Erythroblast (primary cell): ENCODE measurements around the gene GPR151.

Experiments used
- DNase-seq, 2 experiments: peaks; one replicate each; lab custom pipeline; 2025; lab: John Stamatoyannopoulos, UW
- GATA1 ChIP-seq: IDR thresholded peaks from 2 replicates; pipeline ENCODE4 v1.6.1; 2011; ENCODE audit warnings: low read depth, mild to moderate bottlenecking, control low read depth, low read length, moderate library complexity
- POLR2A ChIP-seq: IDR thresholded peaks from 2 replicates; pipeline ENCODE4 v1.6.1; 2011; ENCODE audit warnings: mild to moderate bottlenecking, low read length

The GPR151 gene

GRCh38 chr5:146538432-146538831 is 22.4 kb upstream of the GPR151 start:
- TF ChIP-seq GATA1 (no peak), POLR2A (no peak)
- DNase-seq = no peak

GRCh38 chr5:146533882-146534281 is 17.9 kb upstream of the GPR151 start:
- no peak for DNase-seq
- TF ChIP-seq POLR2A (no peak), GATA1 (no peak)

- TF ChIP-seq POLR2A = no peak
- no peak for TF ChIP-seq GATA1
Observed at GRCh38 chr5:146533260-146533857, 17.4 kb upstream of the GPR151 start.

GRCh38 chr5:146529984-146530383 is 14.0 kb upstream of the GPR151 start:
- TF ChIP-seq GATA1 (no peak), POLR2A (no peak)
- DNase-seq = no peak

More at GRCh38 chr5:146533260-146533857, 17.4 kb upstream of the GPR151 start:
- peak; percentile 57 to 77 for DNase-seq

GRCh38 chr5:146528236-146528635 is 12.2 kb upstream of the GPR151 start:
- TF ChIP-seq GATA1 = no peak
- TF ChIP-seq POLR2A = no peak
- DNase-seq = peak in 1 of 2 experiments; percentile 5

GRCh38 chr5:146527785-146528184 is 11.8 kb upstream of the GPR151 start:
- DNase-seq = no peak

GRCh38 chr5:146523698-146524097 is 7.7 kb upstream of the GPR151 start:
- DNase-seq = no peak
- no peak for TF ChIP-seq POLR2A

More at GRCh38 chr5:146527785-146528184, 11.8 kb upstream of the GPR151 start:
- TF ChIP-seq GATA1 = no peak
- TF ChIP-seq POLR2A = no peak

GRCh38 chr5:146521403-146522106 is 5.6 kb upstream of the GPR151 start:
- DNase-seq = peak; percentile 6 to 41

GRCh38 chr5:146520731-146521130 is 4.7 kb upstream of the GPR151 start:
- peak in 1 of 2 experiments; percentile 12 for DNase-seq
- no peak for TF ChIP-seq GATA1

More at GRCh38 chr5:146521403-146522106, 5.6 kb upstream of the GPR151 start:
- no peak for TF ChIP-seq POLR2A
- no peak for TF ChIP-seq GATA1

GRCh38 chr5:146519554-146519953 is 3.6 kb upstream of the GPR151 start:
- TF ChIP-seq GATA1 = no peak
- TF ChIP-seq POLR2A = no peak
- DNase-seq = no peak

- no peak for TF ChIP-seq GATA1
- TF ChIP-seq POLR2A = no peak
- DNase-seq = no peak
Observed at GRCh38 chr5:146515473-146516150, 378 bp downstream of the GPR151 start.

GRCh38 chr5:146514575-146514974 is 1.4 kb downstream of the GPR151 start:
- TF ChIP-seq GATA1 (no peak), POLR2A (no peak)
- DNase-seq = no peak

- DNase-seq = no peak
- TF ChIP-seq GATA1 (no peak), POLR2A (no peak)
Observed at GRCh38 chr5:146513462-146513861, 2.5 kb downstream of the GPR151 start.

GRCh38 chr5:146510559-146511125 is 5.3 kb downstream of the GPR151 start:
- TF ChIP-seq POLR2A (no peak), GATA1 (no peak)
- no peak for DNase-seq

GRCh38 chr5:146507428-146507827 is 8.6 kb downstream of the GPR151 start:
- TF ChIP-seq POLR2A (no peak), GATA1 (no peak)
- DNase-seq = no peak

GRCh38 chr5:146499680-146500079 is 16.3 kb downstream of the GPR151 start:
- TF ChIP-seq GATA1 (no peak), POLR2A (no peak)

More at GRCh38 chr5:146499680-146500079, 16.3 kb downstream of the GPR151 start:
- DNase-seq = no peak
